Lung (tissue), 12 donors: Measurements from ENCODE around the gene SETBP1. TPM values are rescaled to one million over a fixed set of nuclear protein-coding genes. Genes with fewer than 3 reads are reported as not detected.
A peak's percentile ranks its signal among the peaks of the same experiment; 100 is the strongest.

ENCODE experiments used
- ATAC-seq: fragments of 200-7000 bp; cut with Tn5 transposase; one replicate; pipeline ENCODE4 v1.9.1; 2020; ENCODE audit warnings: moderate number of reproducible peaks; ENCODE audit not compliant: insufficient read depth, low FRiP score
- DNase-seq, 3 donors: peaks; one replicate each; pipeline ENCODE4 v3.0.0-alpha.2; 2013 to 2017
- H3K27ac ChIP-seq, 2 donors: one replicate each; pipeline ENCODE4 v1.5.1; 2013; ENCODE audit warnings: mild to moderate bottlenecking in 2 of 2, moderate library complexity in 2 of 2, control low read depth in 1 of 2, inconsistent platforms in 1 of 2, low read depth in 1 of 2, low read length in 1 of 2
- H3K27me3 ChIP-seq, 3 donors: one replicate each; pipeline ENCODE4 v1.5.1; 2013; ENCODE audit warnings: low read length in 2 of 3; ENCODE audit not compliant: control insufficient read depth in 3 of 3, insufficient read depth in 3 of 3
- H3K36me3 ChIP-seq, 4 donors: one replicate each; pipeline ENCODE4 v1.5.1; 2013; ENCODE audit warnings: low read length in 4 of 4, mild to moderate bottlenecking in 1 of 4, moderate library complexity in 1 of 4; ENCODE audit not compliant: control insufficient read depth in 4 of 4, insufficient read depth in 4 of 4
- H3K4me1 ChIP-seq, 5 donors: one replicate each; pipeline ENCODE4 v1.5.1; 2013; ENCODE audit warnings: low read length in 5 of 5, mild to moderate bottlenecking in 2 of 5, moderate library complexity in 1 of 5; ENCODE audit not compliant: control insufficient read depth in 5 of 5, insufficient read depth in 5 of 5
- H3K4me3 ChIP-seq: one replicate; pipeline ENCODE4 v1.5.1; 2013; ENCODE audit warnings: mild to moderate bottlenecking, control low read depth, moderate library complexity
- H3K9ac ChIP-seq, 2 donors: one replicate each; pipeline ENCODE4 v1.5.1; 2013; ENCODE audit warnings: low read length in 2 of 2, control low read depth in 1 of 2; ENCODE audit not compliant: insufficient read depth in 1 of 2
- H3K9me3 ChIP-seq, 4 donors: one replicate each; pipeline ENCODE4 v1.5.1; 2013; ENCODE audit warnings: low read length in 3 of 4, mild to moderate bottlenecking in 1 of 4, moderate library complexity in 1 of 4; ENCODE audit not compliant: control insufficient read depth in 4 of 4, insufficient read depth in 3 of 4
- CTCF ChIP-seq: IDR thresholded peaks from 2 replicates; pipeline ENCODE4 v1.5.1; 2012; ENCODE audit warnings: mild to moderate bottlenecking; ENCODE audit errors: control extremely low read depth, extremely low read depth
- WGBS, 2 donors: extraction: QIAGEN DNeasy Blood & Tissue Kit; methylation state at CpG; one replicate each; pipeline ENCODE4 v1.1.7; 2013; 5-methylcytosine and 5-hydroxymethylcytosine counted together
- polyA plus RNA-seq, 2 donors: library from polyadenylated mRNA; stranded (reverse); fragments of 200-250 nt; gene quantifications; one replicate each; pipeline ENCODE4 v1.2.1, GENCODE V29; 2013
- total RNA-seq, 2 donors: library from RNA; depleted of rRNA in 1 of 2; stranded (reverse); fragments of >200 nt in 1 of 2; gene quantifications; one replicate each; pipeline ENCODE4 v1.2.1, GENCODE V29; 2014 to 2021
- donor health status: control.
- donor health status: control.
- donor health status: Bipolar disorder and iron deficiency.
- donor health status: healthy.
- donor health status: DM: yes; HTN: yes; CAD: no.

Gene SETBP1
- total and polyA plus RNA-seq, 4 donors: 1.6 to 43.8 (median 16.6) TPM

GRCh38 chr18:44921974-44922373 is 241.3 kb downstream of the SETBP1 start:
- Histone ChIP-seq H3K9me3 (no peaks in the 10 kb centered on the region), H3K27ac (no peak overlapping the region), H3K4me1 (peaks cover 0 to 19% (median 13%) of the 10 kb centered on the region in 5 donors), H3K9ac (no peak overlapping the region), H3K36me3 (no peaks in the 10 kb centered on the region), H3K4me3 (no peak overlapping the region), H3K27me3 (no peaks in the 10 kb centered on the region)
- ATAC-seq: no peak
- 96 to 99% methylated on average over 3 of the region's 3 CpGs for WGBS, 2 donors
- TF ChIP-seq CTCF: no peak
- no peak for DNase-seq

- Histone ChIP-seq H3K9me3 (no peaks in the 10 kb centered on the region), H3K4me3 (no peak overlapping the region), H3K36me3 (no peaks in the 10 kb centered on the region), H3K4me1 (peaks cover 0 to 9% (median 5%) of the 10 kb centered on the region in 5 donors), H3K27ac (no peak overlapping the region), H3K9ac (no peak overlapping the region), H3K27me3 (no peaks in the 10 kb centered on the region)
- DNase-seq: no peak
- ATAC-seq: no peak
- TF ChIP-seq CTCF: no peak
- WGBS, 2 donors: 86 to 91% methylated on average over 2 of the region's 2 CpGs
Observed at GRCh38 chr18:44922968-44923367, 242.3 kb downstream of the SETBP1 start.

- peak in 2 of 3 donors; percentile 27 to 35 for DNase-seq
- TF ChIP-seq CTCF: no peak
- no peak overlapping the region for H3K9ac ChIP-seq
- no peaks in the 10 kb centered on the region for H3K27me3 ChIP-seq
- H3K9me3 ChIP-seq: no peaks in the 10 kb centered on the region
- peaks cover 0 to 4% (median 0%) of the 10 kb centered on the region in 5 donors for H3K4me1 ChIP-seq
- no peaks in the 10 kb centered on the region for H3K36me3 ChIP-seq
- WGBS, 2 donors: 77 to 79% methylated on average over 6 of the region's 6 CpGs
- no peak overlapping the region for H3K27ac ChIP-seq
- no peak for ATAC-seq
- no peak overlapping the region for H3K4me3 ChIP-seq
Observed at GRCh38 chr18:44924785-44925499, 244.3 kb downstream of the SETBP1 start.
